ENCODE results near the gene MEST. TPM values are rescaled to one million over a fixed set of nuclear protein-coding genes. Genes with fewer than 3 reads are reported as not detected.

Gene MEST
- total RNA-seq, 4 donors from 2014 or later: 5.2 to 14.0 (median 9.3) TPM

GRCh38 chr7:130476297-130477150 is 15.4 kb upstream of the MEST start:
- Histone ChIP-seq H3K4me3 (no peak overlapping the region), H3K27ac (no peak overlapping the region), H3K27me3 (no peaks in the 10 kb centered on the region), H3K9me3 (peaks cover 0 to 3% (median 0%) of the 10 kb centered on the region in 3 donors), H3K36me3 (no peaks in the 10 kb centered on the region), H3K4me1 (no peaks in the 10 kb centered on the region)
- intact Hi-C loops (cut with DNase I): no loop called here
- WGBS, 2 donors: 67 to 71% methylated on average over 9 of the region's 9 CpGs
- no peak for TF ChIP-seq CTCF (IDR thresholded peaks at IDR 0.05)
- no peak for TF ChIP-seq POLR2A (IDR thresholded peaks at IDR 0.05)
- no peak for DNase-seq

GRCh38 chr7:130478991-130479390 is 12.9 kb upstream of the MEST start:
- Histone ChIP-seq H3K36me3 (no peaks in the 10 kb centered on the region), H3K4me1 (no peaks in the 10 kb centered on the region), H3K9me3 (peaks cover 0 to 3% (median 0%) of the 10 kb centered on the region in 3 donors), H3K27me3 (peaks cover 0 to 12% (median 0%) of the 10 kb centered on the region in 4 donors), H3K4me3 (no peak overlapping the region), H3K27ac (no peak overlapping the region)
- WGBS, 2 donors: 81 to 89% methylated on average over 3 of the region's 3 CpGs
- intact Hi-C loops (cut with DNase I): no loop called here
- TF ChIP-seq CTCF (IDR thresholded peaks at IDR 0.05) (no peak), POLR2A (IDR thresholded peaks at IDR 0.05) (no peak)
- no peak for DNase-seq

GRCh38 chr7:130479716-130480400 is 12.0 kb upstream of the MEST start:
- Histone ChIP-seq H3K27me3 (peaks cover 0 to 19% (median 0%) of the 10 kb centered on the region in 4 donors), H3K27ac (no peak overlapping the region), H3K36me3 (no peaks in the 10 kb centered on the region), H3K4me1 (no peaks in the 10 kb centered on the region), H3K4me3 (no peak overlapping the region), H3K9me3 (peaks cover 0 to 3% (median 0%) of the 10 kb centered on the region in 3 donors)
- no peak for DNase-seq
- no peak for TF ChIP-seq CTCF (IDR thresholded peaks at IDR 0.05)
- 71% methylated on average over 1 of the region's 1 CpG for WGBS, 2 donors
- intact Hi-C loops (cut with DNase I): no loop called here

GRCh38 chr7:130481898-130482297 is 10.0 kb upstream of the MEST start:
- WGBS, 2 donors: 77 to 100% methylated on average over 1 of the region's 1 CpG
- TF ChIP-seq POLR2A (IDR thresholded peaks at IDR 0.05): no peak
- TF ChIP-seq CTCF (IDR thresholded peaks at IDR 0.05): no peak
- no peak overlapping the region for H3K27ac ChIP-seq
- H3K9me3 ChIP-seq: peaks cover 0 to 3% (median 0%) of the 10 kb centered on the region in 3 donors
- DNase-seq: no peak
- H3K27me3 ChIP-seq: peaks cover 0 to 39% (median 0%) of the 10 kb centered on the region in 4 donors
- peaks cover 7 to 14% (median 9%) of the 10 kb centered on the region in 3 donors for H3K4me1 ChIP-seq
- no peaks in the 10 kb centered on the region for H3K36me3 ChIP-seq
- intact Hi-C loops (cut with DNase I): no loop called here
- H3K4me3 ChIP-seq: no peak overlapping the region

GRCh38 chr7:130483031-130483430 is 8.9 kb upstream of the MEST start:
- H3K4me3 ChIP-seq: no peak overlapping the region
- H3K27ac ChIP-seq: no peak overlapping the region
- H3K36me3 ChIP-seq: no peaks in the 10 kb centered on the region
- DNase-seq: no peak
- H3K4me1 ChIP-seq: peaks cover 7 to 17% (median 9%) of the 10 kb centered on the region in 3 donors
- H3K27me3 ChIP-seq: peaks cover 0 to 43% (median 0%) of the 10 kb centered on the region in 4 donors
- intact Hi-C loops (cut with DNase I): no loop called here
- WGBS, 2 donors: 70 to 93% methylated on average over 3 of the region's 3 CpGs
- TF ChIP-seq CTCF (IDR thresholded peaks at IDR 0.05) (no peak), POLR2A (IDR thresholded peaks at IDR 0.05) (no peak)
- no peaks in the 10 kb centered on the region for H3K9me3 ChIP-seq
